Hematopoietic multipotent progenitor cell treated with erythropoietin and hydrocortisone succinate and interleukin-3 and kit ligand, for 4 days (in vitro differentiated cells): ENCODE measurements around the gene MRPL55.

Experiments used
- DNase-seq: peaks from one replicate; pipeline ENCODE4 v3.0.0-alpha.2; 2015

Gene MRPL55

DNA sequence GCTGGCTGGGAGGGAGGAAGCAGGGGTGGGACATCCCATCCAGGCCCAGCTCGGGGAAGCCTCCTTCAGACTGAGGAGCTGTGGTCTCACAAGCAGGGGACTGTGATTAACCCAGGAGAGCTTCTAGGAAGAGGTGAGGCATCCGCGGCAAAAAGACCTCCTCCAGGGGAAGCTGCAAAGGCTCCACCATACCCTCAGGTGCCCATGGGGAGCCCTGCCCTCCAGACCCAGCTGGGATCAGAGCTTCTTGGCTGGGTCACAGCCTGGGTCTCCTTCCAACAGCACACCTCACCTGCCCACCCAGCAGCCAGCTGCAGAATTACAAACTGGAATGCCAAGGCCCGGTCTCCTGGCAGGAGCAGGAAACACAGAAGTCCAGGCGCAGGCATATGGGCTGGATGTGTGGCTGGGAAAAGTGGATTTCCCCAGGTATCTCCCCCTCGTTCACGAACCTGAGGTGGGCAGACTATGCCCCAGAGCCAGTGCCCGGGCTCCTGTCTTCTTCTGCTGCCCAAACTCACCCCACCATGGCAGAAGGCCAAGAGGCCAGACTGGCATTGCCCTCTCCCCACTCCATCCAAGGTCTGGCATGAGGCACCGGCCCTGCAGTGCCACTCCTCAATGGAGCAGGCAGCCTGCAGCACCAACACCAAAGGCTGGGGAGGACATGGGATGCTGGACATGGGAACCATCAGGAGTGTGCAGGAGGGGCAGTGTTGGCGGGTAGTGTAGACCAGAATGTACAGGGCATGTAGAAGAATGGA lies 42.0 kb downstream of the MRPL55 start:
- DNase-seq = no peak

GRCh38 chr1:228066416-228066815 lies 42.7 kb downstream of the MRPL55 start:
- DNase-seq = no peak

GRCh38 chr1:228065543-228066347 lies 43.4 kb downstream of the MRPL55 start:
- DNase-seq = no peak

DNA sequence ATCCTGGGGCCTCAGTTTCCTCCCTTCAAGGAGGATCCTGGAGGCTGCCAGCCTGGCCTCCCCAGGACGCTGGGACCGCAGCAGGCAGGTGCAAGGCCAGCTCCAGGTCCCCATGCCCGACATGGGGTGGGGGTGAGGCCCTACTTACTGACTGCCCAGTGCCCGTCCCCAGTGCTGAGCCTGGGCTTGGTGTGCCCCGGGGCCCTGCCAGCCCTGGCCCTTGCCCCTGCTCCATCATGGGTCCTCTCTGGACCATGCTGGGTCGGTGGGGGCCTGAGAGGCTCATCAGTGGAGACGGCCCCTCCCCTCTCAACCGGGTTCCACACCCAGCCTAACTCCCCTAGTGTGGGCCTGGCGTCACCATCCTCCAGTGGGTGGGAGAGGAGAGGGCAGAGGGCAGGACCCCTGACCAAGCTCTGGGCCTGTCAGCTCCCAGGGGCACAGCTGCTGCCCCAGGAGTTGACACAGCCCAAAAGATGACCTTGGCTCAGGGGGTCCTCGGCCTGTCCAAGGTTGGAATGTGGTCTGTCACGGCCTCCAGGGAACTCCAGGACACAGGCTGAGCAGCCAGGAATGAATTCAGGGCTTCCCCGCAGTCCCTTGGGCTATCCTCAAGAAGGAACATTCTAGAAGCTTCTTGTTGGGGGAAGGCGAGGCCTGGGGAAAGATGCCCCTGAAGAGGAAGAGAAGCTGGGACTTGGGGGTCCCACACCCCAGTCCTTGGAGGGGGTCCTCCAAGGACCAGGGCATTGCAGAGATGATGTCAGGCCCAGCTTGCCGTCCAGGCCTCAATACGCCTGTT lies 44.2 kb downstream of the MRPL55 start:
- no peak for DNase-seq

- no peak for DNase-seq
These were observed 44.8 kb downstream of the MRPL55 start for GRCh38 chr1:228064296-228064695.

- DNase-seq = no peak
These were observed 45.6 kb downstream of the MRPL55 start for GRCh38 chr1:228063251-228064191.

DNA sequence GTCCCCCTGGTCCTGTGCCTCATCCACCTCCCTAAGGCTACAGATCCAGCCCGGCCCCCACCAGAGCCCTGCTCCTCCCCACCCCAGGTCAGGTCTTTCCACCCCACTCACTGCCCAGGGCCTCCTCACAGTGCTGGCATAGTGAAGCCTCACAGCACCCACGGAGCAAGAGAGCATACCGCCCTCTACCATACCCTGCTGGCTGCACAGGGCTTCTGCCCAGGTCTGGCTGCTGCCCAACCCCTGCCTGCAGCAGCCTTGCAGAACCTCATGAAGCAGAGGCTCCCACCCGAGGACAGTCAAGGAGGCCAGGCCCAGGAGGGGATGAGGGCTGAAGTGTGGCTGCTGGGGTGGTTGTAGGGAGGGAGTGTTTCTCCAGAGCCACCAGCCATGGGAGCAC lies 46.3 kb downstream of the MRPL55 start:
- DNase-seq = peak; percentile 40

GRCh38 chr1:228062085-228062791 lies 46.9 kb downstream of the MRPL55 start:
- no peak for DNase-seq

GRCh38 chr1:228061411-228062084 lies 47.6 kb downstream of the MRPL55 start:
- DNase-seq = no peak

DNA sequence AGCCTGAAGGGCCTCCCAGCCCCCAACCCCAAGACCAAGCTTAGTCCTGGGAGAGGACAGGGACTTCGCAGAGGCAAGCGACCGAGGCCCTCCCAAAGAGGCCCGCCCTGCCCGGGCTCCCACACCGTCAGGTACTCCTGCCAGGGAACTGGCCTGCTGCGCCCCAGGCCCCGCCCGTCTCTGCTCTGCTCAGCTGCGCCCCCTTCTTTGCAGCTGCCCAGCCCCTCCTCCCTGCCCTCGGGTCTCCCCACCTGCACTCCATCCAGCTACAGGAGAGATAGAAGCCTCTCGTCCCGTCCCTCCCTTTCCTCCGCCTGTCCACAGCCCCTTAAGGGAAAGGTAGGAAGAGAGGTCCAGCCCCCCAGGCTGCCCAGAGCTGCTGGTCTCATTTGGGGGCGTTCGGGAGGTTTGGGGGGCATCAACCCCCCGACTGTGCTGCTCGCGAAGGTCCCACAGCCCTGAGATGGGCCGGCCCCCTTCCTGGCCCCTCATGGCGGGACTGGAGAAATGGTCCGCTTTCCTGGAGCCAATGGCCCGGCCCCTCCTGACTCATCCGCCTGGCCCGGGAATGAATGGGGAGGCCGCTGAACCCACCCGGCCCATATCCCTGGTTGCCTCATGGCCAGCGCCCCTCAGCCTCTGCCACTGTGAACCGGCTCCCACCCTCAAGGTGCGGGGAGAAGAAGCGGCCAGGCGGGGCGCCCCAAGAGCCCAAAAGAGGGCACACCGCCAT lies 48.5 kb downstream of the MRPL55 start:
- no peak for DNase-seq

DNA sequence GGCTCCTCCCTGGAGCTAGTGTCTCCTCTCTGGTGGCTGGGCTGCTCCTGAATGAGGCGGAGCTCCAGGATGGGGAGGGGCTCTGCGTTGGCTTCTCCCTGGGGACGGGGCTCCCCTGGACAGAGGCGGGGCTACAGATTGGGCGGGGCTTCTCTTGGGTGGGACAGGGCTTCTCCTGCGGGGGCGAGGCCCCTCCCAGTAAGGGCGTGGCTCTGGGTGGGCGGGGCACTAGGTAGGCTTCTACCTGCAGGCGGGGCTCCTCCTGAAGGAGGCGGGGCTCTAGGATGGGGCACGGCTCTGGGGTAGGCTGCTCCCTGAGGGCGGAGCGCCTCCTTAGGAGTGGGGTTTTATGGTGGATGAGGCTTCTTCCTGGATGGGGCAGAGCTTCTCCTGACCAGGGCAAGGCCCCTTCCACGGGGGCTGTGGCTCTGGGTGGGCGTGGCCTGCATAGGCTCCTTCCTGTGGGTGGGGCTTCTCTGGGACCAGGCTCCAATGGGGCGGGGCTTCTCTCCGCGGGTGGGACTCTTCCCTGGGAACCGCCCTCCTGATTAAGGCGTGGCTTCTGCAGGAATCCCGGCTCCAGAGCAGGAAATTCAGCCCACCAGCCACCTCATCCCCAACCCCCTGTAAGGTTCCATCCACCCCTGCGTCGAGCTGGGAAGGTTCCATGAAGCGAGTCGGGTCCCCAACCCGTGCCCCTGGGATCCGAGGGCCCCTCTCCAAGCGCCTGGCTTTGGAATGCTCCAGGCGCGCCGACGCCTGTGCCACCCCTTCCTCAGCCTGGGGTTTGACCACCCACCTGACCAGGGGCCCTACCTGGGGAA lies 49.3 kb downstream of the MRPL55 start:
- peak; percentile 62 for DNase-seq

DNA sequence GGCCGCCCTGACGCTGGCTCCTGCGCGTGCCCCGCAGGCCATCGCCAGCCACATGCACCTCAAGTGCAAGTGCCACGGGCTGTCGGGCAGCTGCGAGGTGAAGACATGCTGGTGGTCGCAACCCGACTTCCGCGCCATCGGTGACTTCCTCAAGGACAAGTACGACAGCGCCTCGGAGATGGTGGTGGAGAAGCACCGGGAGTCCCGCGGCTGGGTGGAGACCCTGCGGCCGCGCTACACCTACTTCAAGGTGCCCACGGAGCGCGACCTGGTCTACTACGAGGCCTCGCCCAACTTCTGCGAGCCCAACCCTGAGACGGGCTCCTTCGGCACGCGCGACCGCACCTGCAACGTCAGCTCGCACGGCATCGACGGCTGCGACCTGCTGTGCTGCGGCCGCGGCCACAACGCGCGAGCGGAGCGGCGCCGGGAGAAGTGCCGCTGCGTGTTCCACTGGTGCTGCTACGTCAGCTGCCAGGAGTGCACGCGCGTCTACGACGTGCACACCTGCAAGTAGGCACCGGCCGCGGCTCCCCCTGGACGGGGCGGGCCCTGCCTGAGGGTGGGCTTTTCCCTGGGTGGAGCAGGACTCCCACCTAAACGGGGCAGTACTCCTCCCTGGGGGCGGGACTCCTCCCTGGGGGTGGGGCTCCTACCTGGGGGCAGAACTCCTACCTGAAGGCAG lies 50.0 kb downstream of the MRPL55 start:
- DNase-seq = no peak

DNA sequence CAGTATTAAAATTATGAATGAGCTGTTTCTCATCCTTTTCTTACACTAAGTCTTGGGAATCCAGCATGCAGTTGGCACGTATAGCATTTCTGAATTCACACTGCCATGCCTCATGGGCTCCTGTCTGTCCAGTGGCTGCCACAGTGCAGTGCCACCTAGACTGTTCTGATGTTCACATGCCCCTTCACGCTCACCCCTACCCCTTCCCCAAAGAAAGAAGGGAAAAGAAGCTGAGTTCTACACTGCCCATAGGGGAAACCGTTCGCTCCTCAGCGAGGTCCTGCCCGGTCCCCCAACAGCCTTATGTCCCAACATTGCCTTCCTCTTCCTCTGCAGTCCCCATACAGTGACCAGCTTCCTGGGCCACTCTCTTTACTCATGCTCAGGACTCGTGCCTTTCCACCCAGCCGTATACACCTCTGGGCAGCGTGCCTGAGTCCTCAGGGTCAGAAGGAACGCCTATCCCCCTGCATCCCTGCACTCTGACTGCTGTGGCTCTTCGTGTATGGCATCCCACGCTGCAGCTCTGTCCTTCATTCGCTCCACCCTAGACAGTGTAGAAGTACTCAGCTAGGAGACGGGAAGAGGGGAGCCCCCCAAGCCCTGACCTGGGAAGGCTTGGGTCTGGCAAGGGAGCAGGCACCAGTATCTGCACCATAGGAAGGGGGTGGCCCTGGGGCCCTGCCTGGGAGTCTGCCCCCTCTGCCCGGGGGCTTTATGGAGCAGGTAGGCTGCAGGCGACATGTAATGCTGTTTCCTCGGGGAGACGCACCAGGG lies 50.7 kb downstream of the MRPL55 start:
- DNase-seq = no peak
